T-helper 22 cell (primary cell): Measurements from ENCODE around the gene AIF1L.
"Not testable (repeated sequence)": the region's sequence is repeated elsewhere in the genome, so short reads cannot be mapped to it uniquely, and the experiment has no call there.

ENCODE experiments used
- DNase-seq: peaks from one replicate; pipeline ENCODE4 v3.0.0-alpha.2; 2020; ENCODE audit warnings: low read depth

Gene AIF1L

DNA sequence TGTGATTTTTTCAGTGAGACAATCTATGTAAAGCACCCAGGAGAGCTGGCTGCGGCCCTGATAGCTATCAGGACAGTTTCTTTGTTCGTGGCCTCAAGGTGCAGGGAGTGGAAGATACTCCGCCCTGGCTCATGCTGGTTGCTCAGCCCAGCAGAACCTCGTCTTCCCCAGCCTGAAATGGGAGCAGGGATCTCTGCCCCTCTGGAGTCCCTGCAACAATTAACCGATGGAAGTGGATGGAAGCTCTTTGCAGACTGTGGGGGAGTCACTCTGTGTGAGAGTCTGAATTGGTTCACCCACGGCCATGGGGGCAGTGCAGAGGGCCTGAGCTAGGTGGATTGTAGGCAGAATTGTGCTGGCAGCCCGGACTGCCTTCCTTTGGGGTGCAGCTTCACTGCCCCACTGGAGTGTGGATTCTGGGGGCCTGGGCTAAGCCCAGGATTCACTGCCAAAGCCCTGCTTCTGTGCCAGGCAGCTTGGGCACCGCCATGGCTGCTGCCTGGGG is 2.8 kb downstream of the AIF1L start:
- DNase-seq = no peak

DNA sequence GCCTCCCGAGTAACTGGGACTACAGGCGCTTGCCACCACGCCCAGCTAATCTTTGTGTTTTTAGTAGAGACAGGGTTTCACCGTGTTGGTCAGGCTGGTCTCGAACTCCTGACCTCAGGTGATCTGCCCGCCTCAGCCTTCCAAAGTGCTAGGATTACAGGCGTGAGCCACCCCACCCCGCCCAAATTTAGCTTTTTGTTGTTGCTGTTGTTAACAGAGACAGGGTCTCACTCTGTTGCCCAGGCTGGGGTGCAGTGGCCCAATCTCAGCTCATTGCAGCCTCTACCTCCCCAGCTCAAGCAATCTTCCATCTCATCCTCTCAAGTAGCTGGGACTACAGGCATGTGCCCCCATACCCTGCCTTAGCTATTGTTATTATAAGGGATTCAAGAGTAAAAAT is 3.5 kb downstream of the AIF1L start:
- DNase-seq = not testable (repeated sequence)

DNA sequence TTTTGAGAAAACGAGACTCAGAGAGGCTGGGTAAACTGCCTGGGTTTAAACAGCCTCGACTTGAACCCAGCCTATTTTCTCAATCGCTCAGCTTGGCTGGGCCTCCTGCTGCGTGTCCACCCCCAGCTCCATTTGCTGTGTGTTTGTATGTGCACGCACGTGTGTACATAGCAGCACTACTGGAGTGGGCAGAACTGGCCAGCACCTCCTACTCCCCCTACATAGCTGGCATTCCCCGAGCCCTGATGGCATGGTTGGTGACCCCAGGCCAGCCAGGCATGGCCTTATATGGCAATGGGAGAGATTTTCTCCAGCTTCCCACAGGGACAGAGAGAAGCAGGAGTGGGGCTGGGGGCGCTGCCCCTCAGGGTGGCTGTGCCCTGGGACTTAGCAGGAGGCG is 4.1 kb downstream of the AIF1L start:
- no peak for DNase-seq

DNA sequence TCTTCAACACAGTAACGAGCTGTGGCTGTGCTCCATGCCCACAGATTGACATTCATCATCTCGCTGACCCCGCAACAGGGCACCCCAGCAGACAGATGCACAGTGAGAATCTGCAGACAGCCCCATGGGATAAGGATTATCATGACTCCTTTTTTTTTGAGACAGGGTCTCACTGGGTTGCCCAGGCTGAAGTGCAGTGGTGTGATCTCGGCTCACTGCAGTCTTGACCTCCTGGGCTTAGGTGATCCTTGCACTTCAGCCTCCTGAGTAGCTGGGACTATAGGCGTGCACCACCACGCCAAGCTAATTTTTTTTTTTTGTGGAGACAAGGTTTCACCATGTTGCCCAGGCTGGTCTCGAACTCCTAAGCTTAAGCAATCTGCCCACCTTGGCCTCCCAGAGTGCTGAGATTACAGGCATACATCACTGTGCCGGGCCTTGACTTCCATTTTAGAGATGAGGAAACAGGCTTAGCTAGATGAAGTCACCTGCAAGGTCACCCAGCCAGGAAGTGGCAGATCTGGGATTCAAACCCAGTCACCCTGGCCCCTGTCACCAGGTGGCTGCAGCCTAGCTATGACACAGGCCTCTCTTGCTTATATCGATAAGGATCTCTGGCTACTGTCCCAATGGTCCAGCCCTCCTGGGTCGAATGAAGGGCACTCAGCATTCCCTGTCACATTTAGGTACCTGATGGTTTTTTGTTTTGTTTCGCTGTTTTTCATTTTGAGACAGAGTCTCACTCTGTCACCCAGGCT is 5.1 kb downstream of the AIF1L start:
- DNase-seq = no peak

DNA sequence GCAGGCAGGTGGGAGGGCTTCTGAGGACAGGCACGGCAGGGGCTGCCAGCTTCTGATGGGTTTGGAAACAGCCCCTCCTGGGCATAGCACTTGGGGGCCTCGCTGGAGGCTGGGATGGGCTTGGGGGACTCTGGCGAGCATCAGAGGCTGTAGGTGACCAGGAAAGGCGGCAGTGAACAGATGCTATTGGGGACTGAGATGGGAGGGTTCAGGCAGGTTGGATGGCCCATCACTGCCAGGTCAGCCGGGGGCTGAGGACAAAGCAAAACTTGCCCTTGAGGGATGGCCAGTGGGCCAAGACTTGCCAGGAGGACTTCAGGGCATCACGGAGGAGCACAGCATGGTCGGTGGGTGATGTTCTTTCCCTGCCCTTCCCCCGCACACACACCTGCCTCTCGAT is 6.7 kb downstream of the AIF1L start:
- DNase-seq = no peak

DNA sequence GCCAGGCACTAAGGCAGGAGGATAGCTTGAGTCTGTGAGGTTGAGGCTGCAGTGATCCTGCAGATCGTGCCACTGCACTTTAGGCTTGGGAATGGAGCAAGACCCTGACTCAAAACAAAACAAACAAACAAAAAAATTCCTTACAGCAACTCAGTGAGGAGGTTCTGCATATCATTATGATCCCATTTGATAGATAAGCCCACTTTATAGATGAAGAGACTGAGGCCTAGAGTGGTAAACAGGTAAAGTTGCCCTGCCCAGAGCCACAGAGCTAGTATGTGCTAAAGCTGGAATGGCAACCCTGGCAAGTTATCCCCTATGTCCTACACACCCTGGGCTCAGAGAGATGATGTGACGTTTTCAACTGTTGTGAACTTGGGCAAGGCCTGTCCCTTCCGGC is 7.2 kb downstream of the AIF1L start:
- DNase-seq = no peak

DNA sequence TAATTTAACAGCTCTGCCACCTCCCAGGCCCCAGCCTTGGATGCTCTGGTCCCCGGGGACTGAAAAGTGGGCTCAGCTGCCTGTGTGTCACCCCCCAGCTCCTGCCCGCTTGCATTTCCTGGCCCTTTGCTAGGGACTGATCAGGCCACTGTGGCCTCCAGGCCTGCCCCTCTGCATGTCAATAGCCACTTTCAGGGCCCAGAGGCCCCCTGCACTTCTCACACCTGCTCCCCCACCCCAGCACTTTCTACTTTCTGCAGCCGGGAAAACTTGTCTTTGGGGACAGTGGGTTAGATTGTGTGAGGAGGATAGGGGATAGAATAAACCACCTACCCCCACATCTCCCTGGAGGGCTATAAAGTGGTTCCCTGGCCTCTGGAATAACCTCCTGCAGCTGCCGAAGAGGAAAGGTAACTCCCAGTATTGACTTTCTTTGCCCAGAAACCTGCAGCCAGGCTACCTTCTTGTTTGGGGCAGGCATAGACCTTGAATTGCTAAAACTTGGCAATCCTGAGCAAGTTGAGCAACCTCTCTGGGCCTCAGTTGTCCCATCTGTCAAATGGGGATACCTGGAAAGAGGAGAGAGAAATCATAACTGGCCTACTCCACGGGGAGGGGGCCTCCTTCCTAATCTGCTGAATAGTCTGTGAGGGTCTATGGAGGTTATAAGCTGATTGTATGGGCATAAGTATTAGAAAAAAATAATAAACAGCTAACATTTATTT is 7.8 kb downstream of the AIF1L start:
- no peak for DNase-seq

DNA sequence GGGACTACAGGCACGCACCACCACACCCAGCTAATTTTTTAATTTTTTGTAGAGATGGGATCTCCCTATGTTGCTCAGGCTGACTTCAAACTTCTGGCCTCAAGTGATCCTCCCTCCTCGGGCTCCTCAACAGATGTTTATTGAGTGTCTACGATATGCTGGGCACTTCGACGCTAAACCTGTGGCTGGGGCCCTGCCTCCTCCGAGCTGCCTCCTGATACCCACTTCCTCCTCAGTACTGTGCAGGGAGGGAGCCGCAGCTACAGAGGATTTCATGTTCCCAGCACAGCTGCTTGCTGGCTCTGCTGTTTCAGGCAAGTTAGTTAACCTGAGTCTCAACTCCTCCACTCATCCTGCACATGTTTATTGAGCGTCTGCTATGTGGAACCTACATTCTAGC is 9.6 kb downstream of the AIF1L start:
- DNase-seq = no peak

DNA sequence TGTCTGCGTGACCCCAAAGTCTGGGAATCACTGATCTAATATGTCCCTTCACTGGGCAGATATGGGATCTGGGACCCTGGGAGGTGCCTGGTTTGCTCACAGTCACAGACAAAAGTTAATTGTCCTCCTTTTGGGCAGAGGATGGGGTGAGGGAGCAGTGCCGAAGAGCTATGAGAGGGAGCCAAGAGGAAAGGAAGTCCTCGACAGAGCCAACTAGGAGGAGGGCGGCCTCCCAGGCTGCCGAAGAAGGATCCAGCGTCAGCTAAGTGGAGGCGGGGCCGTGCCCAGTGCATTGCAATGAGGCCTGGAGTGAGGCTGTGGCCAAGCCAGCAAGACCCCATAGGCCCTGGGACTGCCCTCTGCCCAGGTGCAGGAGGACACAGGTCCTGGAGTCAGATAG is 11.4 kb downstream of the AIF1L start:
- DNase-seq = no peak

DNA sequence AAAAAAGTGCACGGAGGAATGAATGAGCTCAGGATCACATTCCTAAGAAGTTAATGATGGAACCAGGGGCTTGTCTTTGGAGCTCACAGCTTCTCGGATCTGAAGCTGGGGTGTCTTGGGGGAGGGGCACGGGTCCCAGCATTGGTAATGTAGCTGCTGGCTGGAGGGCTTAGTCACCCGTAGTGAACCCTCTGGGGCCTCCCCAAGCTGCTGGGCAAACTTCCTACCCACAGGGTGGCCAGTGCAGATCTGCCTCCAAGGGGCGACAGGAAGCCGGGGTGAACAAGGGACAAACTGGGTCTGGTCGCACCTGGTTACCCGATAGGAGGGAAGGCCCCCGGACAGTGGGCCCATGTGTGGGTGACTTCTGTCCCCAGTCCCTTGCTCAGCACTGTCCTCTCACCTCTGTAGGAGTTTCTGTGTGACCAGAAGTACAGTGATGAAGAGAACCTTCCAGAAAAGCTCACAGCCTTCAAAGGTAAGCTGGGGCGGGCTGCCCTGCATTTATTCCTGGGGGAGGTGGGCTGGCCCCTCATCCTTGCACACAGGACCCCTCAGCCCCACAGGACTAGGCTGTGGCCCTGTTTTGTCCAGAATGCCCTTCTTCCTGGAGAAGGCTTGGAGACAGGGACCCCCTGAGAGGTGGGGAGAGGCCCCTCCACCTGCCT is 15.0 kb downstream of the AIF1L start:
- no peak for DNase-seq

DNA sequence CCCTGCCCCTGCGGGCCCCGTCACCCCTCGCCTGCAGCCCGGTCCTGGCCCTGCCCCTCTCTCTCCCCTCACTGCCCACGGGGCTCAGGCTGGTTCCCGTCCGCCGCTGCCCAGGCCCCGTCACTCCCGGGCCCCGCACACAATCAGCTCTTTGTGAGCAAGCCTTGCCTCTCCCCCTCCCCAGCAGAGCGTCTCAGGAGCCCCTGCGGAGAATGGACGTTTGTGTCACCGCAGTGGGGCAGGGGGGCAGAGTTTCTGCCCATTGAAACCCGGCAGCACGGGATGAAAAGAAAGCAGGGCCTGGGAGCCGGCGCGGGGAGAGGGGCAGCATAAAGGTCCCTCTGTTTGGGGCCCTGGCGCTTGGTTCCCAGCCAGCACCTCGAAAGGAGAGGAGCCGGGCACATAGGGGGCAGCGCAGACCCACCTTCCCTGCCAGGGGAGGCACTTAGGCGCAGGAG is 15.6 kb downstream of the AIF1L start:
- no peak for DNase-seq

DNA sequence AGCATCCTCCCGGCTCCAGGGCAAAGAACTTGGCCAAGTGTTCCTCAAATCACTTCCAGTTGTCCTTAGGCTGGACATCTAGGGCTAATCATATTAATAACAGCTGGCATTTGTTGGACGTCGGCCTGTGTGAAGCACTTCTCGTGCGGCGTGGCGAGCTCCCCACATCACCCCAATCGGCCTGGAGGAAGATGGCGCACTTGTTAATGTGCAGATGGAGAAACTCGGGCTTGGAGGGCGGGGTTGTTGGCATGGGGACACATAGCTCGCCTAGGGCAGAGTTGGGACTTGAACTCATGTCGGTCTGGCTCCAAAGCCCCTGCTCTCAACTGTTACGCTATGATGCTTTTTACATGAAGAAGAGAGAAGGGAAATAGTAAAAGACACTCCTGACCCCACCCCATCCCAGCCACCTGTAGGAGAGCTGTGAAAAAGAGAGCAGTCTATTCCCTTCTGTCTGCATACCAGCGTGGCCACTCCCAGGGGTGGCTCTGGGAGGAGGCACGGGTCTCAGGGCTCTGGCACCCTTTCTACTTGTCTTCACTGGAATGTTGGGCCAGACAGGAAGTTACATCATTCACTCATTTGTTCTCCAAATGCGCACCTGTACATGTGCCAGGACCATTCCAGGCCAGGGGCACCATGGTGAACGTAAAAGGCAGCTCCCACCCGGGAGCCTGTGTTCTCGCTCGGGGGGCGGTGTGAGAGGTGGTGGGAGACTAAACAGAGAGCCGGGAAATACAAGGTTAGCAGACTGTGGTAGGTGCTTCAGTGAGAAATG is 16.2 kb downstream of the AIF1L start:
- no peak for DNase-seq

DNA sequence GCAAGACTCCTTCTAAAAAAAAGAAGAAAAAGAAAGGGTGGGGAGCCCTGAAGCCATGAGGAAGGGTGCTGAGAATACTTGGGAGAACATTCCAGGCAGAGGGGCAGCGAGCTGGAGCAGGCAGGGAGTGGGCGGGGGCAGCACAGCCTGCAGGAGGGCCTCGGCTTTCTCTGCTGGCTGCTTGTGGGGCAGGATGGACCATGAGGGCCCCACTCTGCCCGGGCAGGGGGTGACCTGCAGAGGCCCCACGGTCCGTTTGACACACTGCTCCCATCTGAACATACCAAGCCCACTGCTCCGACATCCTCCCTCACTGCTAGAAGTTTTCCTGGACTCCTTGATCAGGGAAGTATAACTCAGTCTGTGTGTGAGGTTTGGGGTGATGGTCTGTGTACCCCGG is 17.3 kb downstream of the AIF1L start:
- DNase-seq = no peak

DNA sequence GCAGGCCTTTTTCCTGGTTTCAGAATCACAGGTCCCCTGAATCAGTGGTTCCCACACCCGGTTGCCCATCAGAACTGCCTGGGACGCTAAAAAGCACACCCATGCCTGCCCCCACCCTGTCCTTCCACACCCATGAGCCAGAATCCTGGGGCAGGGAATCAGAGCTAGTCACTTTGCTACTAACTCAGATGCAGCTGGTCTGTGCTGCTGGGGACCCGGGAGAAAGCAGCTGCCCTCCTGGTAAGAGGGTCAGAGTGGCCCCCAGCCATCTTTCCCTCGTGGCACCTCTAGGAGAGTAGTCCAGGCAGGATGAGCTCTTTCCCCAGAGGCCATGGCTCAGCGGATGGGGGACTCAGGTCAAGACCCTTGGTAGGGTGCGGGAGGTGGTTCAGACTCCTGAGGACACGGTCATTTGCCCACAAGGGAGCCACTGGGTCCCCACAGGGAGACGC is 17.8 kb downstream of the AIF1L start:
- no peak for DNase-seq

DNA sequence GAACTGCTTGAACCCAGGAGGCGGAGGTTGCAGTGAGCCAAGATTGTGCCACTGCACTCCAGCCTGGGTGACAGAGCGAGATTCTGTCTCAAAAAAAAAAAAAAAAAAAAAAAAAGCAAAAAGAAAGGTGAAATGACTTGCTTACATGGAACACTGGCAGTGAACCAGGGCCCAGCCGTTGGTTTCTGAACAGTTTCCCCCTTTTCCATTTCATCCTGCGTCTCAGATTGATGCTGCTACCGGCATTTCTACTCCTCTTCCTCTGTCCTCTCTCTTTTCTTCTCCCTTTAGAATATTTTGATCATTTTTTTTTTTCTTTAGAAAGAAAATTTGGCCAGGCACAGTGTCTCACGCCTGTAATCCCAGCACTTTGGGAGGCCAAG is 19.0 kb downstream of the AIF1L start:
- not testable (repeated sequence) for DNase-seq

DNA sequence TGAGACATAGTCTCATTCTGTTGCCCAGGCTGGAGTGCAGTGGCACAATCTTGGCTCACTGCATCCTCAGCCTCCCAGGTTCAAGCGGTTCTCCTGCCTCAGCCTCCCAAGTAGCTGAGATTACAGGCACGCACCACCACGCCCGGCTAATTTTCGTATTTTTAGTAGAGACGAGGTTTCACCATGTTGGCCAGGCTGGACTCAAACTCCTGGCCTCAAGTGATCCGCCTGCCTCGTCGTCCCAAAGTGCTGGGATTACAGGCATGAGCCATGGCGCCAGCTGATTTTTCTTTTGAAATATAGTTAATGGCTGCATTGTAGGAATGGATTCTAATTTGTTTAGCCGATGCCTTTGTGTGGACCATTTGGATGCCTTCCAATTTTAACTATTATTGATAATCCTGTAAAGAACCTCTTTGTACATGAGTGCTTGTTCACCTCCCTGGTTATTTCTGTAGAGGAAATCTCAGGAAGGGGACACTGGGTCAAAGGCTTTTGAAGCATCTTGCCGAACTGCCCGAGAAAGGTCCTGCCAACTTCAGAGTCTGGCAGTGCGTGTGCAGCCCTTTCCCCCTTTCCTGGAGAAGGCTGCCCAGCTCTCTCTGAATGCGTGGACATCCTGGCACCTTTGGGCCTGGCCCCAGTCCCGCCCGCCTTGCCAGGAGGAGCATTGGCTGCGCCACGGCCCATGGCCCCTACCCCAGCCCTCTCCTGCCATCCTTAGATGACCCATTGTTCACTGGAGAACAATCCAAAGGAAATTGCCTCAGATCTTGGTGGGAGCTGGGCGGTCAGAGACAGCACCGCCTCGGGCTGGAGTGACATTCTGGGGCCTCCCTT is 20.2 kb downstream of the AIF1L start:
- no peak for DNase-seq

DNA sequence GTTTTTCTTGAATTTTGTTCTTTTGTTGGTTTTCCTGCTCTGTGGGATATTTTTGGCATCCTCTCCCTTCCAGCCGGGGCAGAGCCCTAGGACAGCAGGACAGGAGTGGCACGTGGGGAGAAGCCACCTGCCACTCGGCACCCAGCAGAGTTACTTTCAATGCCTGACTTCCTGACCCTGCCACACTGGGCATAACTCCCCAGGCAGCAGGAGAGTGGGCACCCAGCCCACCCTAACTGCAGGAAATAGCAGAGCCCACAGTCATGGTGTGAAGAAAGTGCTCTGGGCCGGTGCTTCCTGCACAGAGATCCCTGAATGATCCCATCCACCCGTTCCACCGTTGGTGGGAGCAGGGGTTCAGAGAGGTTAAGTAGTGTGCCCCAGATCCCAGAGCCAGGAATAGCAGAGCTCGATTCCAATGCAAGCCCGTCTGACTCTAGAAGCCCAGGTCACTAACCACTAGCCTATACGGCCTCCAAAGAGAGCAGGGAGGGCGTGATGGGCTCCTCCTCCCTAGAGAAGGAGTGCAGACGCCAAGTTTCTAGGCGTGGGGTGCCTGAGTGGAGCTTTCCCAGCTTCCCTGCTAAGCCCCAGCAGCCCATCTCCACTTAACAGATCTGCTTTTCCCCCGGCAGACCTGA is 20.9 kb downstream of the AIF1L start:
- DNase-seq = no peak

DNA sequence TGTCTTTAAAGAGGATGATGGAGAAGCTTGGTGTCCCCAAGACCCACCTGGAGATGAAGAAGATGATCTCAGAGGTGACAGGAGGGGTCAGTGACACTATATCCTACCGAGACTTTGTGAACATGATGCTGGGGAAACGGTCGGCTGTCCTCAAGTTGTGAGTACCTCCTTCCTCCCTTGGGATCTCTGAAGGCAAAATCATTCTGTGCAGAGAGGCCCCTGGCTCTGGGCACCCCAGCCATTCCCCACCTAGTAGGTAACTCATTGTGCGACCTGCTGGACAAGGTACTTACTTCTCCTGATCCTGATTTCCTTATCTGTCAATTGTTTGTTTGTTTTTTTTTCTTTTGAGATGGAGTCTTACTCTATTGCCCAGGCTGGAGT is 21.4 kb downstream of the AIF1L start:
- no peak for DNase-seq

DNA sequence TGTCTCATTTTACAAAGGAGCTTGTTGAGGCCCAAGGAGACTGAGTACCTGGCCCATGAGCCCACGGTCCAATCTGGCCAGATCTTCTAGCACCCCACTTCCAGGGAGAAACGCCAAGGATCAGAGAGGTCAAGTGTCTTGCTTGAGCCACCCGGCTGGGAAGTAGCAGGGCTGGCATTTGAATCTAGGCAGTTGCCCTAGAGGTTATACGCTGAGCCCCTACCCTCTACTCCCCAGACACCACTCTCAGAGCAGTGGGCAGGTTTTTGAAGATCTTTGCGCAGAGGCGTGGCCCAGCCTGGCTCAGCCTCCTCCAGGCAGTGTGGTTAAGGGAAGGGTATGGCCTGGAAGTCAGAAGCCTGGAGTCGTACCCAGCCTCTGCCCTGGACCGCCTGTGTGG is 23.3 kb downstream of the AIF1L start:
- no peak for DNase-seq

DNA sequence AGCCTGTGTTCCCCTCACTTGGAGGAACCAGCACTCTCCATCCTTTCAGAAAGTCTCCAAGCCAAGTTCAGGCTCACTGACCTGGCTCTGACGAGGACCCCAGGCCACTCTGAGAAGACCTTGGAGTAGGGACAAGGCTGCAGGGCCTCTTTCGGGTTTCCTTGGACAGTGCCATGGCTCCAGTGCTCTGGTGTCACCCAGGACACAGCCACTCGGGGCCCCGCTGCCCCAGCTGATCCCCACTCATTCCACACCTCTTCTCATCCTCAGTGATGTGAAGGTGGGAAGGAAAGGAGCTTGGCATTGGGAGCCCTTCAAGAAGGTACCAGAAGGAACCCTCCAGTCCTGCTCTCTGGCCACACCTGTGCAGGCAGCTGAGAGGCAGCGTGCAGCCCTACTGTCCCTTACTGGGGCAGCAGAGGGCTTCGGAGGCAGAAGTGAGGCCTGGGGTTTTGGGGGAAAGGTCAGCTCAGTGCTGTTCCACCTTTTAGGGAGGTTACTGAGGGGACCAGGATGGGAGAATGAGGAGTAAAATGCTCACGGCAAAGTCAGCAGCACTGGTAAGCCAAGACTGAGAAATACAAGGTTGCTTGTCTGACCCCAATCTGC is 24.4 kb downstream of the AIF1L start:
- DNase-seq = no peak
